GM19452 (cell line): Measurements from ENCODE around the gene PKP1.

ENCODE experiments used
- ATAC-seq: cut with Tn5 transposase; IDR thresholded peaks from one replicate; pipeline ENCODE4 v1.9.1; 2021; ENCODE audit not compliant: unreplicated experiment

PKP1 gene

DNA sequence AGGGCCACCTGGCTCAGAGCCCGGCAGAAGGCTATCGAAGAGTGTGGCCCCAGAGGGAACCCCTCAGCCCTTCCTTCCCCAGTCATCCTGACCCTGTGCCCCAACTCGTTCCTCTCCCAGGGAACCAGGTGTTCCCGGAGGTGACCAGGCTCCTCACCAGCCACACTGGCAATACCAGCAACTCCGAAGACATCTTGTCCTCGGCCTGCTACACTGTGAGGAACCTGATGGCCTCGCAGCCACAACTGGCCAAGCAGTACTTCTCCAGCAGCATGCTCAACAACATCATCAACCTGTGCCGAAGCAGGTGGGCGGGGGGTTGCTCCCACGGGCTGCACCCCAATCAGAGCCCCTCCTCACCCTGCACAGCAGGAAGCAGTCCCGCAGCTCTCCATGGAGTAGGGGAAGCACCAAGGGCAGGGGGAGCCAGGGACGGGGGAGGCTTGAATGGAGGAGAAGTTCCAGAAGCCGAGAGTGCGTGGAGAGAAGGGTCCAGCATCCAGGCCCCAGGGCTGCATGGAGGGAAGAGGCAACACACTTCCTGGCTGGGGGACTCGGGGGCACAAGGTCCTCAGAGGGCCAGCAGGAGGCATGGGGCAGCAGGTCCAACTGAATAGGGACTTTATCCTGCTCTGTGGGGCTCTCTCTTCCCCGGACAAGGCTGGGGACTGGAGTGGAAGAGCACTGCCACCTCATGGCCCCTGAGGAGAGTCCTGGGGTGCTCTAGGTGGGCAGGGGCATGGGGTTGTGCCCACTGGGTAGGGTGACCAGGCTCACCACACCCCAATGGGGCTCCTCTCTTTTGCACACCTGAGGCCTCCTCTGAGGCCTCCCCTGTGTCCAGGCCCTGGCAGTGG is 41.7 kb downstream of the PKP1 start:
- ATAC-seq = no peak

DNA sequence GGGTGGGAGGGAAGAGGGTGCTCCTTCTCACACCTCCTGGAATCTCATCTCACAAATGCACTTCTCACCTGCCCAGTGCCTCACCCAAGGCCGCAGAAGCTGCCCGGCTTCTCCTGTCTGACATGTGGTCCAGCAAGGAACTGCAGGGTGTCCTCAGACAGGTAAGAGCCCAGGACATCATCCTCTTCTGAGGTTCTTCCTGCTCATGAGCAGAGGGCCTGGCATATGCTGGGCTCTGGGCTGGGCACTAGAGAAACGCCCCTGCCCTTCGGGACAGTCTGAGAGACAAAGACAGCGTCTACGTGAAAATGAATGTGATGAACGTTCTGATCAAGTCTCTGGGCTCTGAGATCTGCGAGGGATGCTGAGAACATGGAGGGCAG is 42.4 kb downstream of the PKP1 start:
- ATAC-seq = no peak

DNA sequence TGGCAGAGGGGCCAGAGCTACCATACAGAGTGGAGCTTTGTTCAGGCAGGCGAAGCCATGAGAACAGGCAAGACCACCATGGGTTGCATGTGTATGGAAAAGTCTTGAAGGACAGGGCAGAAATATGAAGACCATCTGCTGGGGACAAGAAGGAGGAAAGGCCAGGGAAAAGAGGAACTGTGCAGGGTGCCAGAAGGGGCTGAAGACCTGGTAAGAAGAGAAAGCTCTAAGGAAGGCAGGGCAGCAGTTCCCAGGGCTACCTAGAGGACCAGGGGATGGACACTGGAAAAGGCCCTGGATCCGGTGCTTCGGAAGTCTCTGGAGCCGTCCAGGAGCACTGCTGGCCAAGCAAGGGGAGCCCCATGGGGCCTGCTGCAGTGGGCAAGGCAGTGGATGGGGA is 43.4 kb downstream of the PKP1 start:
- ATAC-seq = no peak

DNA sequence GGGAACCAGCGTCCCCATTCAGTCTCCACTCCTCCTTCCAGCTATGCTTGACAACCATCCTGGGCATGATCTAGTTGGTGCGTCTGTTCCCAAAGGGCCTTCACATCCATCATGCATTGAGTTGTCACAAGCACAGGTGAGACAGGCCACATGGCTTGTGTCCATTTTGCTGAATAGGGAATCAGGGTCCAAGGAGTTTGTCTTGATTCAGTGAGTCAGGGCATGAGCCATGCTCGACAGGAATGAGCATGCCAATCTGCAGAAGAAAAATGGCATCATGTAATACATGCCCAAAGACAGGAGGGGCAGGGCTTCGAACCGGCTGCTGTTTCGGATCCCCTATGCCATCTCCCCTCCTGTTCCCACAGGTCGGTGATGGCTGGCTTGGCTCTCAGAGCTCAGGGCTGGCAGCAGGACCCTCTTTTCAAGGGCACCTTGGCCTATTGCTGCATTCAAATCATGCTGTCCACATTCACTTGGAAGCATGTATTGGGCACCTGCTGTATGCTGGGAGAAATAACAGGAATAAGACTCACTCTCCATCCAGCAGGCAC is 44.5 kb downstream of the PKP1 start:
- ATAC-seq = no peak

DNA sequence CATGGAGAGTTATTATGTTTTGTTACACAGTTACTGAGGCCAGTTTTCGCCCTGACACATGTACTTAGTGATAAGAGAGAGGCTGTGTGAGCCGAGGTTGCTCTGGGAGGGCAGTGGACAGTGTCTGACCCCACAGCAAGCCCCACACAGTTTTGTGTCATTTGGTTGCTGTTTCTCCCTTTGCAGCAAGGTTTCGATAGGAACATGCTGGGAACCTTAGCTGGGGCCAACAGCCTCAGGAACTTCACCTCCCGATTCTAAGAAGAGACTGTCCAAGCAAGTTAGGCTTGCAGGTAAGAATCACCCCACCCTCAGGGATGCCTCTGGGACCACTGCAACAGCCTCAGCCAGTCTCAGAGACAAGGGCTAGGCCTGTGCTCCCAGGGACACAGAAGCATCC is 45.3 kb downstream of the PKP1 start:
- no peak for ATAC-seq

- no peak for ATAC-seq
These were observed 46.0 kb downstream of the PKP1 start for GRCh38 chr1:201329286-201329685.

- no peak for ATAC-seq
These were observed 46.5 kb downstream of the PKP1 start for GRCh38 chr1:201329801-201330200.

GRCh38 chr1:201330541-201330940 is 47.2 kb downstream of the PKP1 start:
- no peak for ATAC-seq

DNA sequence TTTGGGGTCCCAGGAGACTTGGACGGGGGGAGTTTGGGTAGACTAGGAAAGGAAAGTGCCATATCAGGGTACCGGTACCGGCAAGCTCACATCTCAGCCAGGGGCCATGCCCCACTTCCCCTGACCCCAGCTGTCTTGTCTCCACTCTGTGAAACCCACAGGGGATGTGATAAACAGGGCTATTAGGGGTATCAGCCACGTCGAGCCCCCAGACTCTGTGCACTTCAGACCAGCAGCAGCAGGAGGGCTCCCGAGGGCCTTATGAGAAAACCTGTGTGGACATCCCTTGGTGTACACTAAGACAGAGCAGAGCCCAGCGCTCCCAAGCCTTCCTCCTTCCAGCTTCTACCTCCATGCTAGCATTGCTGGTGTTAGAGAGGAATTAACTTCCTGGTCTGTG is 47.9 kb downstream of the PKP1 start:
- ATAC-seq = no peak

GRCh38 chr1:201332021-201332420 is 48.7 kb downstream of the PKP1 start:
- ATAC-seq = no peak

DNA sequence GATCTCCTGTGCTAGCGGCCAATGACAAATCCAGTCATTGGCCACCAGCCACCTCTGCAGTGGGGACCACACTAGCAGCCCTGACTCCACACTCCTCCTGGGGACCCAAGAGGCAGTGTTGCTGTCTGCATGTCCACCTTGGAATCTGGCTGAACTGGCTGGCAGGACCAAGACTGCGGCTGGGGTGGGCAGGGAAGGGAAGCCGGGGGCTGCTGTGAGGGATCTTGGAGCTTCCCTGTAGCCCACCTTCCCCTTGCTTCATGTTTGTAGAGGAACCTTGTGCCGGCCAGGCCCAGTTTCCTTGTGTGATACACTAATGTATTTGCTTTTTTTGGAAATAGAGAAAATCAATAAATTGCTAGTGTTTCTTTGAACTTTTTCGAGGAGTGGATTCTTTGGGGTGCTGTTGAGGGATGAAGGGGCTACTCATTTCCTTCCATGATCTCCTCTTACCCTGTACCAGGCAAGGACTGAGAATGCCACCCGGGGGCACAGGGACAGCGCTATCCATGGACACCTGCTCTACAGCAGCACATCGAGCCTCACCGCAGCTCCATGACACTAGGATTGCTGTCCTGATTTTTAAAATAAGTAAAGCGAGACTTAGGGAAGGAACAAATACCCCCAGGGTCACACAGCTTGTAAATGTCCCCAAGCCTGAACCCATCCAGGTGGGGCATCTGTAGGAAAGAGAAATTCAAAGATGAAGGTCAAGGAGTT is 49.5 kb downstream of the PKP1 start:
- ATAC-seq = no peak

DNA sequence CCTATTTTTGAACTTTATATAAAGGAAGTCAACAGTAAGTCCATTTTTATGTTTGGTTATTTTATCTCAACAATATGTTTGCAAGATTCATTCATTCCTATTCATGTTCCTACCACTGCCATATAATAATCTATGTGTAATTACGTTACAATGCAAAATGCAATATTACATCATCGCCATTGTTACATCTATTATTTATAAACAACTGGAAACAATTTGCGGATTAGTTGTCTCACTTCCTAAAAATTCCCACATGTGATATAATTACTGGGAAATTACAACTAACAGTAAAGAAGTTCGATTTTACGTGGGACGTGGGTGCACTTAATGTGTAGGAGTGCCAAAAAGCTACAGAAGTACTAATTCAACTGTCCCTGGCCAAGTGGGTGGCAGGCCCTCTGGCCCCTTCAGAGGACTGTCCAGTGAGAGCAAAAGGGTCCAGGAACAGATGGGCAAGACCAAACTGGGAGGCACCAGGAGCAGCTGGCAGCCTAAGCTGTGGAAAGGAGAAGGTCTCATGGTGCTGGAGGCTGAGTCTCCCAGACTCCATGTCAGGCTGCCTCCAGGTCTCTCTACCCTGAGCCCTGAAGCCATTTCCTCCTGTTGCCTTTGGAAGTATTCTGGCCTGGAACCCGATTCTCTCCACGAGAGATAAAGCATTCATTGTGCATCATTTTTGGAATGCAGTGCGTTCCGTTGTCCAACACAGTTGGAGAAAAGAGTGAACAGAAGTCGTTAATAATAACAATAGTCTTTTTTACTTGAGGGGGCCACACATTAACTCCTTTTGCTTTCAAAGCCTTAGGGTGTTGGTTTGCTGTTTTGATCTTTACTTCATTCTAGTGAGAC is 51.2 kb downstream of the PKP1 start:
- no peak for ATAC-seq

DNA sequence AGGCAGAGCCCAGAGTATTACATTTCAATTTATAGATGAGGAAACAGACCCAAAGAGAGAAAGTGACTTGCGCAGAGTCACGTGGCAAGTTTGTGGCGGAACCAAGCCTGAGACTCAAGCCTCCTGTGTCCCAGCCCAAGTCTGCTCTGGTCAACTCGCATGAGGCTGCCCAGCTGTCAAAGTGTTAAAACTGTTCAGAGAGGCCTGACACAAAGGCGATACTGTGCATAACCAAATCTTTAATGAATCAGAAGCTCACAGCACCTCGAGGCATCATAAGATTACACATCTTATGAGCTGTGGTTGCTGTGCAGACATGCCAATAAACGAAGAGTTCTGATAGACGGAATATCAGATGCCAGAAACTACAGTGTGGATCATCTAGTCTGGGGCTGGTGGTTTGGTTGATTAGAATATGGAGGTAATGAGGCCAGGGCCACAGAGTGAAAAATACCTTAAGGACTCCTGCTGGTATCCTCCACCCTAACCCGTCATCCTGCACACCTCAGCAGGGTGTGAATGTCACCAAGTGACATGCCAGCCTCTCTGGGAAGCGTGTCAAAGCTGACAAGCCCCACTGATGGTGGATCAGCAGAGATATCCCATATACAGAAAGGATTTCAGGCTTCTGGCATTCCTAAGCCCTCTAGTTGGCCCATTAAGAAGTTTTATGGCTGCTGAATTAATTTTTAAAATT is 52.0 kb downstream of the PKP1 start:
- ATAC-seq = no peak

GRCh38 chr1:201335901-201336300 is 52.6 kb downstream of the PKP1 start:
- no peak for ATAC-seq

DNA sequence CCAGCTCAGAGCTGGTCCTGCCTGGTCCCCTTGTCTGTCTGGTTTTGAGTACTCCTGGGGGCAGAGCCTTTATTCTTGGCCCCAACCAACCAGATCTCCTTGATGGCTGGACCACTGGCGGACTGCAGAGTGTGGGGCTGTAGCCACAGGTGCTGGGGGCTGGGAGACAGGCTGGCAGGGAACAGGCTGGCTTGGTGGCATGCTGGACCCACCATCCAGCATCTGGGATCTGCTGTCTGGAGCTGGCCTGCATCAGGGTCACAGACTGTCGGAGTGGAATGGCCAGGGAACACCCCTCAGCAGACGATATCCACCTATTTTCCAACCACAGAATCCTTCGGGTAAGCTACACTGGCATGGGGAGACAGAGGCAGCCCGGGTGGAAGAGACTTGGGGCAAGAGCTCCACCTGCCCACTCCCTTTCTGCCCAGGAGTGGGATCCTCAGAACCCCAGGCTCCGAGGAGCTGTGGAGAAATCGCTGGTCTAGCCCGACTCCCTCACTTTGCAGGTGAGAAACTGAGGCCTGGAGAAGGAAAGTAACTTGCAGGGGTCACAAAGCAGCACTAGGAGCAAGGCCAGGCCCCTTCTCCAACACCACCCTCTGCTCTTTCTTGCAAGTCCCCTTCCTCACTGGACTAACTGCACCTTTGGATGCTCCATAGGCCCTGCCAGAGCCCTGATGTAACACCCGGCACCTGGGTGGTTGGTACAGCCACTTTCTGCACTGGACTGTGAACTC is 53.6 kb downstream of the PKP1 start:
- no peak for ATAC-seq

GRCh38 chr1:201341377-201341776 is 58.1 kb downstream of the PKP1 start:
- ATAC-seq = no peak

GRCh38 chr1:201344206-201345080 is 61.1 kb downstream of the PKP1 start:
- no peak for ATAC-seq

DNA sequence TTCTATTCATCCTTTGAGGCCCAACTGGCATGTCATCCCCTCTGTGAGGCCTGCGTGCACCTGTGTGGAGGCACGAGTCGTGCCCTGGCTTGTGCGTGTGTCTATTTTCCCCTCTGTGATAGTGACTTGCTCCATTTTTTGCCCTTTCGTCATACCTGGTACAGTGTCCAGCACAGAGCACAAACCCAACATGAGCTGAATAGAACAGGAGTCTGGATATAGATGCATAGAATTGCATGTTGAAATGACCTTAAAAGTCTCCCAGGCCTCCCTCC is 61.7 kb downstream of the PKP1 start:
- no peak for ATAC-seq

- no peak for ATAC-seq
These were observed 63.1 kb downstream of the PKP1 start for GRCh38 chr1:201346337-201346939.
